ENCODE data around the gene SYNGR3.
A peak's percentile ranks its signal among the peaks of the same experiment; 100 is the strongest.
"Not testable (repeated sequence)": the region's sequence is repeated elsewhere in the genome, so short reads cannot be mapped to it uniquely, and the experiment has no call there.

SYNGR3 gene, protein sequence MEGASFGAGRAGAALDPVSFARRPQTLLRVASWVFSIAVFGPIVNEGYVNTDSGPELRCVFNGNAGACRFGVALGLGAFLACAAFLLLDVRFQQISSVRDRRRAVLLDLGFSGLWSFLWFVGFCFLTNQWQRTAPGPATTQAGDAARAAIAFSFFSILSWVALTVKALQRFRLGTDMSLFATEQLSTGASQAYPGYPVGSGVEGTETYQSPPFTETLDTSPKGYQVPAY

DNA sequence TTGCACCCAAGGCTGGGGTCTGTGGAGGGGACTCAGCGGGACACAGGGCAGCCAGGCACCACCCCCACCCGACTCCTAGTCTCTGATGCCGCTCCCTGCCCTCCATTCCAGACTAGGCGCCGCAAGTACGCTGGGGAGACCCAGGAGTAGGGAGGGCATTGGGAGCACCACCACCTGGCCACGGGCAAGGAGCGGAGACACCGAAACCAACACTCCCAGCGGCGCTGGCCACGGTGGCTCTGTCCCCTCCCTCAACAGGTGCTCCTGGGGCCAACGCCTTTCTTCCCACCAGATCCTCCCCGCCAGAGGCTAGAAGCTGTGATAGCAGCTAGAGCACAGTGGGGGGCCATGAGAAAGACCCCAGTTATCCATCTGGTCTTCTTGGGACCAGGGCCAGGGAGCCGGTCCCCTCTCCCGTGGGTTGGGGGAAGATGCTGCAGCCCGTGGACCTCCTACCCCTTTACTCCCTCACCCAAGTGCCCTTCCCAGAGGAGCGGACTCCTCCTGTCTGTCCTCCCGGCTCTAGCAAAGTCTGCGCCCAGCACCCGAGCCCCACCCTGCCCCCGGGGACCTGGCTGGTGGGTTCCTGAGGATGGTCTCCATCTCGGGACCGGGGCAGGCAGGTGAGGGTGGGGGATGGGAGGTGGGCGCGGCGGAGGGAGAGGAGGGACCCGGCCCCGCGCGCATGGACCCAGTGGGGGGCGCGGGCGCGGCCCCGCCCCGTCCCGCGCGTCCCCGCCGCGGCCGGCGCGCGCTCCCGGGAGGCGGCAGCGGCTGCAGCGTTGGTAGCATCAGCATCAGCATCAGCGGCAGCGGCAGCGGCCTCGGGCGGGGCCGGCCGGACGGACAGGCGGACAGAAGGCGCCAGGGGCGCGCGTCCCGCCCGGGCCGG lies at the start of gene SYNGR3:
SYNGR3 (plus strand) TSS at position 762 of the 892 bp plus-strand sequence. CDS start 133 bp downstream, outside the sequence.
- DNase-seq (ENCODE audit: low read depth, low spot score) = no peak

DNA sequence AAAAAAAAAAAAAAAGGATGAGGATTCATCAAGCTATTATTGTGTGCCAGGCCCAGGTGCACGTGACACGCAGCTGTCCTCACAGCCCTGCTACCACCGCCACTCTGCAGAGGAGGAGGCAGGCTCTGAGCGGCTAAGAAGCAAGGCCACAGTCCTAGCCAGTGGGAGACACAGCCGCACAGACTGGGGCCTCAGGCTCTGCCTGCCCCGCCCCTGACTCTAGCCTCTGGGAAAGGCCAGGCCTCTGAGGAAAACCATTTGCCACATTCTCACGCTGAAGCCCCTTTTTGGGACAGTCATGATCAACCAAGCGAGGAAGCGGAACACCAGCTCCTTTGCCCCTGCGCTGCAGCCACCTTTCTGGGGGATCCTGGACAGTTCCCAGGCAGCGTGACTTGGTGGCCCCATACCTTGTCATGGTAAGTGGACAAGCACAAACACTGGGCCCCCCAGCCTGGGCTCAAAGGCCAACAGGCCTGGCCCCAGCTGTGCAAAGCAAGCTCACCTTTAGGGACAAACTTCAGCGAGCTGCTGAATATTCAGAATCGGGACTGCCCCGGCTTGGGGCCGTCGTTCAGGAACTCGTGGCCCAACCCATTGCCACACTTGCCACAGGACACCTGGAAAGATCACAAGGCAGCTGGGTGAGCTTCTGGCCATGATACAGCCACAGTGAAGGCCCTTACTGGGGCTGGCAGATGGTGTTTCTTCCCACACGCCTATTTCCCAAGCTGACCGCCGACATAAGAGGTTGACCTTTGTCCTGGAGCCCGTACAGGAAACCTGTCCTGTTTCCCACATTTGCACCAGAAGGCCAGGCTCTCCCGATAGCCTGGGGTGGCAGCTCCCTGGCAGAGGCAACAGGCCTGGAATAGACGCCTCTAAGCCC lies 49.3 kb upstream of the SYNGR3 start:
- no peak for DNase-seq (ENCODE audit: low read depth, low spot score)

DNA sequence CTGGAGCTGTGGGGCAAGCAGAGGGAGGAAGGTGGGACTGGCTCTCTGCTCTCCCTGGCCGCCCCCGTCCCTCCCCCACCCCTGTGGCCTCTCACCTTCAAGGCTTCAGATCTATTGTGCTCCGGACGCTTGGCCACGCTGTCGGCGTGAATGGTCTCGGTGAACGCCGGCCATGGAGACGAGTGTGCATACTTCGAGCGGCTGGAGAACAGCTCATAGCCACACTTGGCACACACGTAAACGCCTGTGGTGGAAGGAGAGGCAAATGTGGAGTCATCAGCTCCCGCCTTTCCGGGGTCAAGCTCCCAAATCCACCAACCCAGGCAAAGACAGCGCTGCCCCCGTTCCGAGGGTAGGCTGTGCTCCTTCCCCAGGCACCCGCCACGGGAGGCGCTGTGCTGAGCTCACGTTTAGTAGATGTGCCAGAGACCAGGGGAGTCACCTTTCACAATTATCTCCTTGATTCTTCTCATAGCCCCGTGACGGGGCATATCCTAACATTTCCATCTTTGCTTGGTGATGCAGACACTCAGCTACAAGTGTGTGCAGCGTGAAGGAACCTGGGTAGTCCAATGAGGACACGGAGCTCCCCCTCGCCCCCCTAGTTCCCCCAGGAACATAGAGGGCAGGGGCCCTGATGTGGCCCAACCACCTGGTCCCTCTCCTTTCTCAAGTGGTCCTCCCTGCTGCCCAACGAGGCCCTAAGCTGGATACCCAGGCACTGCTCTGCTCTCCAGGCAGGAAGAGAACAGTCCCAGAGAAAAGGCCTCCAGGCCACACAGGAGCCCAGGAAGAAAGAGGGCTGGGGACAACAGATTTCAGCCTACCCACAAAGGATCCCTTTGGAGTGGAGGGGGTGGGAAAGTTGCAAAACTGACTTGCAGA lies 48.4 kb upstream of the SYNGR3 start:
- no peak for DNase-seq (ENCODE audit: low read depth, low spot score)

DNA sequence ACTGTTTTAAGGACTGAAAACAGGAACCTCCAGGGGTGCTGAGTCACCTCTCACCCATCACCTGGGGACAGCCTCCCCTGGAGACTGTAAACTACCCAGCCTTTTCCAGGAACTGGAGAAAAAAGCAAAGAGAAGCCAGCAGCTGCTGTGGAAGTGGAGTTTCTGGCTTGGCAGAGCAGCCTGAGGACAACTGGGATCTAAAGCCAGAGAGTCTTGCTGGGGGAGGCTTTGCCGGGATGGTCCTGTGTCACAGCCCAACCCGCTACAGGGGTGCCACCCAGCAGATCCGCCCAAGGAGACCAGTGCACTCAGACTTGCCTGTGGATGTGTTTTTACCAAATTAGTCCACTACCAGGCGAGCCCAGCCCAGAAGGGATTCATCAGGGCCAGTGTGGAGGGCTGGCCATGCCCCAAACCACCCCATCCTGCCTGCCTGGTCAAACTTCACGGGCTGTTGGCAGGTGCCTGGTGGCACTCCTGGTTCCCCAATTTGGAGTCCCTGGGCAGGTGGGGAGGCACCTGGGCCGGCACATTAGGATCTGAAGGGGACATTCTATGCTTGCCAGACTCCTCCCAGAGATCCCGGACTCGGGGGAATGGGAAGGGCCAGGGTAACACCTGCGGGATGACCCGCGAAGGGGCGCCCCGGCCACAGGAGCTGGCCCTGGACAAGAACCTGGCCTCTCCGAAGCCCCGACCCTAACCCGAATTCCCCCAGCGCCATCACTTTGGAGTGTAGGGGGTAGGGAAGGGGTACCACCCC lies 47.5 kb upstream of the SYNGR3 start:
- no peak for DNase-seq (ENCODE audit: low read depth, low spot score)

DNA sequence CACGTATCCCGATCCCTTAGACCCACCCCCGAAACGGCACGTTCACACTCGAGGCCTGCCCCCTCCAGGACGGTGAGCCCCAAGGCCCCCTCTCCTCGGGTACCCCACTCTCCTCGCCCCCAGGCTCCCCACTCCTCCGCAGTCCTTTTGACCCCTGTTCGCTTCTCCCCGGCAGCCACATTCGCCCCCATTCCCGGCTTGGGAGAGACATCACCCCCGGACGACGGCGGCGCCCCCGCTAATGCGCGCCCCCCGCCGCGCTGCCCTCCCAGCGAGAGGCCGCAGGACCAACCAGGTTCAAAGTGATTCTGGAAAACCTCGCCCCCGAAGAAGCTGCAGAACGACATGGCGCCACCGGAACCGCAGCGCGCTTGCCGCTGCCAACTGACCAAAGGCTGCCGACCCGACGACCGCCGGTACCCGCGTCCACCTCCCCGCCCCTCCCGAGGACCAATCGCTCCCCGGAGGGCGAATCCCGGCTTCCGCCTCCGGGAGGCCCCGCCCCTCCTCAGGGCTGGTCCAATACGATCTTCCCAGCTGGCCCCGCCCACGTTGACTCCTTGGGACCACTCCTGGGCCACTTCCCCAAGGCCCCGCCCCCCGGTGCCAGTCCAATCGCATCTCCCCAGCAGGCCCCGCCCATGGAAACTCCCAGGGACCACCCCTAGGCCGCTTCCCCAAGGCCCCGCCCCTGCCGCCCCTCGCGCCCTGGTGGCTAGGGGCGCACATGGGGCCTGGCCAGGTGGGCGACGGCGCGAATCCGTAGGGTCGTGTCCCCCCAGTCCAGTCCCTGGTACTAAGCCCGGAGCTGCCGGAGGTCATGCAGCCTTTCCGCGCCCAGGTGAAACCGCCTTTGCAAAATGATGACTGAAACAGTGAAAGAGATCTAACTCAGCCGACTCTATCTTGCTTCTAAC lies 46.7 kb upstream of the SYNGR3 start, which contains the start of gene MSRB1:
MSRB1 (minus strand) TSS at position 390 of the 917 bp plus-strand sequence; CDS start at position 347, 43 bp downstream.
- peak; percentile 96 for DNase-seq (ENCODE audit: low read depth, low spot score)

DNA sequence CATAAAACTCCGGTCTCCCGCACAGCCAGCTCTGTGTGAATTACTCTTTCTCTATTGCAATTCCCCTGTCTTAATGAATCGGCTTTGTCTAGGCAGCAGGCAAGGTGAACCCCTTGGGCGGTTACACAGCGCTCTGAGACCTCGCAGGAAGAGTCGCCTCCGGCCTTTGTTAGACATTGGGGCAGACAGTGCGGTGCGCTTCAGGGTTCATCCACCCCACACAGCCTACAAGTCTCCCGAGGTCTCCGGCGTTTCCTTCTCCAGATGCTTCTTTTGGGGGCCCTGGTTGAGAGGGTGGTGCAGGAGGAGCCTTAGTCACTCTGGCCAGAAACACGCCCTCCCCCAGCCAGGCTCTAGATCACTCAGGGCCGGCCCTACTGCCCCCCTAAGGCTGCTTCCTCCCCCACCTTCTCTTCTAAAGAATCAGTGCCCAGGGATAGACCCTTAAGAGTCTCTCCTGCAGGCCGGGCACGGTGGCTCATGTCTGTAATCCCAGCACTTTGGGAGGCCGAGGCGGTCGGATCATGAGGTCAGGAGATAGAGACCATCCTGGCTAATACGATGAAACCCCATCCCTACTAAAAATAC lies 45.1 kb upstream of the SYNGR3 start:
- DNase-seq (ENCODE audit: low read depth, low spot score) = no peak

DNA sequence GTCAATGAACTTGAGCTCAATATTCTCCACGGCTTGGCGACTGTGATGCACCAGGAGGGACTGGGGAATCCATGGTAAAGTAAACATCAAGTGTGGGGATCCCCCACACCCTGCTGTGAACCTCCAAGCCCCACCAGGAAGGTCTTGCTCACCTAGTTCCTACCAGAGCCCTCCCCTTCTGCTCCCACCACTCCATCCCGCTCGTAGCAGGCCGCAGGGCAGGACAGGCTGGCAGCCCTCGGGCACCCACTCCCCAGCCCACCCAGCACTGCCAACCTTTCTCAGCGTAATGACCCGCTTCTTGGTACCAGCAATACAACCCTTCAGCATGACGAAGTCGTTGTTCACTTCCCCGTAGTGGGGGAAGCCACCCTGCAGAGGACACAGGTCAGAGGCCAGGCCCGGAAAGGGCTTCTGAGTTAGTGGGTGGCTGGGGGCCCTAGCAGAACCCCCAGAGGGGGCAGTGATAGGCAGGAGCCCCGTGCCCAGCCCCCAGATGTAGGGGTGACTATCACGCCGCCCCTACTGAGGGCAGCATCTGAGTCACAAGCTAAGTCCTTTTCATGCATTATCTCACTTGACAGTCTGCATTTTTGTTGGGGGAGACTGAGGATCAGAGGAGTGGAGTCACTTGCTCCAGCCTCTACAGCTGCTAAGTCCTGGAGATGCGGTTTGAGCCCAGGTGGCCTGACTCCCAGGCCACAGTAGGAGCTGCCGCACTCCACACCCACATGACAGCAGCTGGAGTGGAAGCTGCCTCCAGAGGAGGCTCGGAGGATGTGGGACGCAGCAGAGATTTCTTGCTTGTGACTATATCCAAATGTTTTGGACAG lies 44.0 kb upstream of the SYNGR3 start:
- no peak for DNase-seq (ENCODE audit: low read depth, low spot score)

DNA sequence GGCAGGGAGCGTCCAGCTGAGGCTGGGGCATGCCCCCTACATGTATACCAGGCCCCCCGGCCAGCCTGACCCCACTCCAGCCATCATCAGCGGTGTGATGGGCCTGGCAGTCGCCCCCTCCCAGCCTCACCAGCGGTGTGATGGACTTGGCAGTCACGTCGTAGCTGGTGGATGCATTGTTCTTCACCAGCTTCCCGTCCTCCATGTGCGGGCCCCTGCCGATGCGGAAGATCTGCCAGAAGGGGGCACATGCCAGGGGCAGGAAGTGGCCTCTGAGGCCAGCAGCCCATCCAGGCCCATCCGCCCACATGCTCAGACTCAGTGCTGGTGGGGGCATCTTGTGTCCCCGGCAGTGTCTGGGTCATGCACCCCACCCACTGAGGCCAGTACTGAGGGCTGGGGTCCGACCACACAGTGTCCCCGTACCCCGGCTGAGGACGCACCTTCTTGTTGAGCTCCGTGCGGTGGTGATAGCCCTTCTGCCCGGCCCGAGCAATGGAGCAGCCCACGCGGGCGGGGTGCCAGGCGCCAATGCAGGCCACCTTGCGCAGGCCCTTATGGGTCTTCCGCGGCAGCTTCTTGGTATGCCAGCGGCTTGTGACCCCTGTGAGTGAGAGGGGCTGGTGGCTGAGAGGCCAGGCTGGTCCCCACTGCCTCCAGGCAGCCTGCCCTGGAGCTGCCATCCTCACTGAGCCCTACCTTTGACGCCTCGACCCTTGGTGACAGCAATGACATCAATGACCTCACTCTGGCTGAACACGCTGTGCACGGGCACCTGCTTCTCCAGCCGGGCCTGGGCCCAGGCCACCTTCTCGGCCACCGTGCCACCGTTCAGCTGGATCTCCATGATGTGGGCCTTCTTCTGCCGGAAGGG lies 43.0 kb upstream of the SYNGR3 start:
- DNase-seq (ENCODE audit: low read depth, low spot score) = no peak

DNA sequence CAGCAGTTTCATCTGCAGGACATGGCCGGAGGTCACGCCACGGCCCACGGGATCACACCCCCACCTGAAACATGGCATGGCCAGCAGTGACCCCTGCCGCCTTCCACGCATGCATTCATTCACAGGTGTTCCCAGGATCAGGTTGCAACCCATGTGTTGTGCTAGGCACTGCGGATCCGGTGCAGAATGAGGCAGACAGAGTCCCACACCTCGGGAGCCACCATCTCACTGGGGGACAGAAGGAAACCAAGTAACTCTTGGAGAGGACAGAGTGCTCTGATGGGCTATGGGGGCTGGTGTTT lies 42.5 kb upstream of the SYNGR3 start:
- no peak for DNase-seq (ENCODE audit: low read depth, low spot score)

DNA sequence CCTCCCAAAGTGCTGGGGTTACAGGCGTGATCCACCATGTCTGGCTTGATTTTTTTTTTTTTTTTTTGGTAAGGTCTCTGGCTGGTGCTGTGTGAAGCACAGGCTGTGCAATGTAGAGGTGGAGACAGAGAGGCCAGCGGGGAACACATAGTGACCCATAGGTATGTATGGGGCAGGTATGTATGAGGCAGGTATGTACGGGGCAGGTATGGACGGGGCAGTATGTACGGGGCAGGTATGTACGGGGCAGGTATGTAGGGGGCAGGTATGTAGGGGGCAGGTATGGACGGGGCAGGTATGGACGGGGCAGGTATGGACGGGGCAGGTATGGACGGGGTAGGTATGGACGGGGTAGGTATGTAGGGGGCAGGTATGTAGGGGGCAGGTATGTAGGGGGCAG lies 40.3 kb upstream of the SYNGR3 start:
- DNase-seq (ENCODE audit: low read depth, low spot score) = no peak

DNA sequence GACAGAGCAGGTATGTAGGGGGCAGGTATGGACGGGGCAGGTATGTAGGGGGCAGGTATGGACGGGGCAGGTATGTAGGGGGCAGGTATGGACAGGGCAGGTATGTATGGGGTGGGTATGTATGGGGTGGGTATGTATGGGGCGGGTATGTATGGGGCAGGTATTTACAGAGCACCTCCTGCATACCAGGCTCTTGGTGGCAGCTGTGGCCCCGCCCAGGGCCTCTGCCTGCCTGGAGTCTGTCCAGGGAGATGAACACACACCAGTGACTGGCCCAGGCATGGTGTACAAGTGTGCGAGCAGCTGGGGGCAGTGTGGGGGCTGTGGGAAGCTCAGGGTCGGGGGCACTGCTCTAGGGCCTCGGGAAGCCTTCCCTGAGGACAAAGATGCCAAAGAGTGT lies 39.7 kb upstream of the SYNGR3 start:
- no peak for DNase-seq (ENCODE audit: low read depth, low spot score)

DNA sequence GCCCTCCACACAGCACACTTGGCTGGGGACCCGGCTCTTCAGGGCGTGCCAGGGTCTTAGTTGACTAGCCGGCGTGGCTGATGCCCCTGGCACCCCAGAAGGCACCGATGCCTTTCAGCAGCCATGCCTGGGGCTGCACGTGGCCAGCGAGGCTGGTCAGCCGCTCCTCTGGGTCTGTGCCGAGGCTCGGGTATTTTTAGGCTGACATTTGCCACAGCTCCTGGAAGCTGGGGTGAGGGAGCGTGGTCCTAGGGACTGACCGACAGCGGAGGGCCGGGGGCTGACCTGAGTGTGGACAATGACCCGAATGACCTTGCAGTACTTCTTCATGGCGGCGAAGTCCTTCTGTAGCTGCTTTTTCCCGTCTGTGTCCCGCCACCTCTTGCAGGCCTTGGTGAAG lies 39.2 kb upstream of the SYNGR3 start:
- no peak for DNase-seq (ENCODE audit: low read depth, low spot score)

DNA sequence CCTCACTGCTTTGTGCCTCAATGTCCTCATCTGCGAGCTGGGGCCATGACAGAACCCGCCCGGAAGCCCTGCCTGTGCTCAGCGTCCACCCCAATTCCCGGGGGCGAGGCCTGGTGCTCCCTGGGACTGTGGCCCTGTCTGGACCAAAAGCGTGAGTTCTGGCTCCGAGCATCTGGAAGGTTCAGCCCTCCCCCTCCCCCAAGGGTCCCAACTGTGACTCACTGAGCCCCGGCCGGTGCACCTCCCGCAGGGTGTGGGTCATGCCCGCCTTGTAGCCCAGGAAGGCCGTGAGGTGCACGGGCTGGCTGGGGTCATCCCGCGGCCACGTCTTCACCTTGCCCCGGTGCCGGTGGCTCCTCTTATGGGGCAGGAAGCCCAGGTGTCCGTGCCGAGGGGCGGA lies 36.0 kb upstream of the SYNGR3 start:
- DNase-seq (ENCODE audit: low read depth, low spot score) = no peak

DNA sequence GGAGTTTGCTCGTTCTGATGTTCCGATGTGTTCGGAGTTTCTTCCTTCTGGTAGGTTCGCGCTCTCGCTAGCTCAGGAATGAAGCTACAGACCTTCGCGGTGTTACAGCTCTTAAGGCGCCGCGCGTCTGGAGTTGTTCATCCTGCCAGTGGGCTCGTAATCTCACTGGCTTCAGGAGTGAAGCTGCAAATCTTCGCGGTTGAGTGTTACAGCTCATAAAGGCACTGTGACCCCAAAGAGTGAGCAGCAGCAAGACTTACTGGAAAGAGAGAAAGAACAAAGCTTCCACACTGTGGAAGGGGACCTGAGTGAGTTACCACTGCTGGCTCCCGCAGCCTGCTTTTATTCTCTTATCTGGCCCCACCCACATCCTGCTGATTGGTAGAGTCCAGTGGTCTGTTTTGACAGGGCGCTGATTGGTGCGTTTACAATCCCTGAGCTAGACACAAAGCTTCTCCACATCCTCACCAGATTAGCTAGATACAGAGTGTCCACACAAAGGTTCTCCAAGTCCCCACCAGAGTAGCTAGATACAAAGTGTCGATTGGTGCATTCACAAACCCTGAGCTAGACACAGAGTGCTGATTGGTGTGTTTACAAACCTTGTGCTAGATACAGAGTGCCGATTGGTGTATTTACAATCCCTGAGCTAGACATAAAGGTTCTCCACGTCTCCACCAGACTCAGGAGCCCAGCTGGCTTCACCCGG lies 32.2 kb upstream of the SYNGR3 start:
- not testable (repeated sequence) for DNase-seq (ENCODE audit: low read depth, low spot score)

DNA sequence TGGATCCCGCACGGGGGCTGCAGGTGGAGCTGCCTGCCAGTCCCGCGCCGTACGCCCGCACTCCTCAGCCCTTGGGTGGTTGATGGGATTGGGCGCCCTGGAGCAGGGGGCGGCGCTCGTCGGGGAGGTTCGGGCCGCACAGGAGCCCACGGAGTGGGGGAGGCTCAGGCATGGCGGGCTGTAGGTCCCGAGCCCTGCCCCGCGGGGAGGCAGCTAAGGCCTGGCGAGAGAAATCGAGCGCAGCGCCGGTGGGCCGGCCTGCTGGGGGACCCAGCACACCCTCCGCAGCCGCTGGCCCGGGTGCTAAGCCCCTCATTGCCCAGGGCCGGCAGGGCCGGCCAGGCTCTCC lies 31.7 kb upstream of the SYNGR3 start:
- DNase-seq (ENCODE audit: low read depth, low spot score) = not testable (repeated sequence)

DNA sequence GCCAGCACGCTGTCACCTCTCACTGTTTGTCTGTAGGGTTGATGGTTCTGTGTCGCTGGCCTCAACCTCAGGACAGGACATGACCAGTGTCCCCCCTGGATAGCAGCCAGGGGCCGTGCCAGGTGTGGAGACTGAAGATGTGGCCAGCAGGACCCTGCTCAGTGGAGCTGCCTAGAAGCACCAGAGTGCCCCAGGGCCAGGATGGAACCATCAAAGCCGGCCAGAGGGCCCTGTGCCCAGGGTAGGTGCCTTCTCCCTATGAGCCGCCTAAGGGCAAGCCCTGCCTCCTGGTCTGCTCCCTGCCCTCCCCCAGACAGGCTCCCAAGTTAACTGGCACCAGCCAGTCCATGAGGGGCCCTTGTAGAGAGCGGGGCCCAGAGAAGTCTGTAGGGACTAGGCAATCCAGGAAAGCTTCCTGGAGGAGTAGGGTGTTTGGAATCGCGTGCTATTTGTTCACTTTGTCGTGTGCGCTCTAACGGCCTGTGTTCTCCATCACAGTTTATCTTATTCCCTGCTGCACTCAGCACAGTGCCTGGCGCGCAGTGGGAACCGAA lies 31.0 kb upstream of the SYNGR3 start:
- no peak for DNase-seq (ENCODE audit: low read depth, low spot score)
